Measurements from ENCODE around the gene CAMK2N1.

- TF ChIP-seq CTCF (conservative IDR thresholded peaks at IDR 0.05; ENCODE audit: low read depth, low read length) (no peak), EZH2 (IDR thresholded peaks at IDR 0.05; ENCODE audit: borderline replicate concordance, low read depth, low read length, poor library complexity, severe bottlenecking) (no peak)
Observed at GRCh38 chr1:20472121-20472520, 13.9 kb downstream of the CAMK2N1 start.
